ENCODE data around the gene ATP8B1. TPM values are rescaled to one million over a fixed set of nuclear protein-coding genes. Genes with fewer than 3 reads are reported as not detected.

The ATP8B1 gene
- total and polyA plus RNA-seq, 2 experiments from 2014 or later: 1.7 to 3.0 TPM

DNA sequence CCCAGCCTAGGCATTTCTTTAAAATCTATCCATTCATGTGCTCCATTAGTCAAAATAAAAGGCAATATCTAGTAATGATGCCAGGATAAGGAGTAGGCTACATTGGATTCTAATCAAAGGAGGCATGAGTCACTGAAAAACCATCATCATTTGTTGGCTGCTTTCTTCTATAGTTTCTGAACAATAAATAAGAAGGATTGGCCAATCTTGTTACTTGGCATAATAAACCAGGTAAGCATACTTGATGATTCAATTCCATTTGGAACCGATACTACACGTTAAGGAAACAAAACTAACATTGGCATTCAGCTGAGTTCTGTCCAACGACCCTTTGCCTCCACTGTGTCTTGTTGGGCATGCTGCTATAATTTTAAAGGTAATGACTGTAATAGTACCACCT, 27.2 kb downstream of the ATP8B1 start:
- peaks cover 4% of the 10 kb centered on the region; the same call in 2 of the 3 replicates for H3K9me3 Mint-ChIP-seq
- H3K36me3 ChIP-seq (ENCODE audit: insufficient read depth): no peaks in the 10 kb centered on the region
- peaks cover 3% of the 10 kb centered on the region for H3K27me3 Mint-ChIP-seq (ENCODE audit: insufficient read depth, low read depth, poor library complexity)
- no peak for DNase-seq (ENCODE audit: low spot score)
- H3K27ac Mint-ChIP-seq: no peak overlapping the region
- peaks cover 8% of the 10 kb centered on the region; the same call in 1 of the 3 replicates for H3K36me3 Mint-ChIP-seq (ENCODE audit: low read depth)
- no peak for ATAC-seq
- H3K9me2 ChIP-seq (ENCODE audit: insufficient read depth): no peaks in the 10 kb centered on the region
- H3K79me2 ChIP-seq (replicated peaks; ENCODE audit: insufficient read depth): no peaks in the 10 kb centered on the region
- H2AFZ ChIP-seq: no peak overlapping the region
- H4K20me1 ChIP-seq (replicated peaks; ENCODE audit: insufficient read depth): no peaks in the 10 kb centered on the region
- peaks cover 36% of the 10 kb centered on the region for H3K4me1 Mint-ChIP-seq
- TF ChIP-seq ZNF462 (CRISPR knock-in tag; IDR thresholded peaks at IDR 0.05) (no peak), NANOG (IDR thresholded peaks at IDR 0.05; ENCODE audit: borderline replicate concordance) (no peak), ETS1 (IDR thresholded peaks at IDR 0.05) (no peak), CREB1 (CRISPR knock-in tag; IDR thresholded peaks at IDR 0.05; ENCODE audit: low read depth) (no peak), ZNF114 (CRISPR knock-in tag; IDR thresholded peaks at IDR 0.05) (no peak), ZNF331 (CRISPR knock-in tag; IDR thresholded peaks at IDR 0.05; ENCODE audit: low read depth) (no peak), CTCF (conservative IDR thresholded peaks at IDR 0.05; ENCODE audit: low read depth in 2 of 2) (no peak), EZH2 (IDR thresholded peaks at IDR 0.05; ENCODE audit: low read depth, unreplicated experiment) (no peak), JUNB (IDR thresholded peaks at IDR 0.05; ENCODE audit: unreplicated experiment) (no peak), POLR2AphosphoS5 (IDR thresholded peaks at IDR 0.05; ENCODE audit: low read depth) (no peak), EZH2phosphoT487 (IDR thresholded peaks at IDR 0.05; ENCODE audit: unreplicated experiment) (no peak), STAT1 (IDR thresholded peaks at IDR 0.05; ENCODE audit: unreplicated experiment) (no peak)
- TF ChIP-seq, protein P1, sequence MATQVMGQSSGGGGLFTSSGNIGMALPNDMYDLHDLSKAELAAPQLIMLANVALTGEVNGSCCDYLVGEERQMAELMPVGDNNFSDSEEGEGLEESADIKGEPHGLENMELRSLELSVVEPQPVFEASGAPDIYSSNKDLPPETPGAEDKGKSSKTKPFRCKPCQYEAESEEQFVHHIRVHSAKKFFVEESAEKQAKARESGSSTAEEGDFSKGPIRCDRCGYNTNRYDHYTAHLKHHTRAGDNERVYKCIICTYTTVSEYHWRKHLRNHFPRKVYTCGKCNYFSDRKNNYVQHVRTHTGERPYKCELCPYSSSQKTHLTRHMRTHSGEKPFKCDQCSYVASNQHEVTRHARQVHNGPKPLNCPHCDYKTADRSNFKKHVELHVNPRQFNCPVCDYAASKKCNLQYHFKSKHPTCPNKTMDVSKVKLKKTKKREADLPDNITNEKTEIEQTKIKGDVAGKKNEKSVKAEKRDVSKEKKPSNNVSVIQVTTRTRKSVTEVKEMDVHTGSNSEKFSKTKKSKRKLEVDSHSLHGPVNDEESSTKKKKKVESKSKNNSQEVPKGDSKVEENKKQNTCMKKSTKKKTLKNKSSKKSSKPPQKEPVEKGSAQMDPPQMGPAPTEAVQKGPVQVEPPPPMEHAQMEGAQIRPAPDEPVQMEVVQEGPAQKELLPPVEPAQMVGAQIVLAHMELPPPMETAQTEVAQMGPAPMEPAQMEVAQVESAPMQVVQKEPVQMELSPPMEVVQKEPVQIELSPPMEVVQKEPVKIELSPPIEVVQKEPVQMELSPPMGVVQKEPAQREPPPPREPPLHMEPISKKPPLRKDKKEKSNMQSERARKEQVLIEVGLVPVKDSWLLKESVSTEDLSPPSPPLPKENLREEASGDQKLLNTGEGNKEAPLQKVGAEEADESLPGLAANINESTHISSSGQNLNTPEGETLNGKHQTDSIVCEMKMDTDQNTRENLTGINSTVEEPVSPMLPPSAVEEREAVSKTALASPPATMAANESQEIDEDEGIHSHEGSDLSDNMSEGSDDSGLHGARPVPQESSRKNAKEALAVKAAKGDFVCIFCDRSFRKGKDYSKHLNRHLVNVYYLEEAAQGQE (IDR thresholded peaks at IDR 0.05; ENCODE audit: unreplicated experiment): no peak
- H3F3A ChIP-seq (replicated peaks; ENCODE audit: low read depth): no peaks in the 10 kb centered on the region
- no peak overlapping the region for H3K4me3 ChIP-seq
- no peak overlapping the region for H3K4me3 Mint-ChIP-seq
- no peaks in the 10 kb centered on the region for H3K27me3 ChIP-seq (ENCODE audit: insufficient read depth)
- no peak overlapping the region for H3K27ac ChIP-seq (ENCODE audit: low read depth)
- no peak overlapping the region for H3K4me2 ChIP-seq
- peaks cover 29% of the 10 kb centered on the region for H3K4me1 ChIP-seq (ENCODE audit: insufficient read depth)
